ENCODE results near the gene PLXND1.

Gene PLXND1

DNA sequence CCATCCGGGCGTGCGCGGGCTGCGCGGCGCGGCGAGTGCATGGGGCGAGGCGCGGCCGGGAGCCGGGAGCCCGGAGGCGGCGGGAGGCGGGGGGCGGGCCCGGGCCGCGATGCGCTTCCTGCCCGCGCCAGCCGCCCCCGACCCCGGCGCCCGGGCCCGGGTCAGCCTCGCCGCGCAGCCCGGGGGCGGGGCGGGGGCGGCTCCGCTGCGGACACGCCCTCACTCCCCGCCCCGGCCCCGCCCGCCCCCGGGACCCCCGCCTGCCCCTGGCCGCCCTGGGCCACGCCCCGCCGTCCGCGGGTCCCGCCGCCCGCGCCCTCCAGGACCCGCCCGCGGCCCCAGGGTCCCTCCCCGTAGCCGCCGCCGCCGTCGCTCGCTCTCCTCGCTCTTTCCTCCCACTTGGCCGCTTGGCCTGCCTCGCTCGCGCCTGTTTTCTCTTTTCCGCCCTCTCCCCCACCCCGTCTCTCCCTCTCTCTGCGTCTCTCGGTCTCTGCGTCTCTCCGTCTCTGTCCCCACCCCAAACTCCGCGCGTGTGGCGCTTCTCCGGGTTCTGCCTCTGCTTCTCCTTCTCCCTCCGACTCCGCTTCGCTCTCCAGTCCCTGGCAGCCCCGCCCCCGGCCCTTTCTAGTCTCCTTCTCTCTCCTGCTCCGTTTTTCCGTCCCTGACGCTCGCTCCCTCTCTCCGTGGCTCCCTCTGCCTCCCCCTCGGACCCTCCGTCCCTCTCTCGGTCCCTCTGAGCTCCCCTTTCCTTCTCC lies at the start of gene PLXND1:
PLXND1 (minus strand) TSS at position 41 of the 755 bp plus-strand sequence; CDS start at position 4, 37 bp downstream.
- peak; percentile 75 for DNase-seq (ENCODE audit: low read depth)
- H3K4me3 ChIP-seq (ENCODE audit: low read depth, low read length) = peak within 1 kb of the TSS; percentile 65
- TF ChIP-seq, protein P1, sequence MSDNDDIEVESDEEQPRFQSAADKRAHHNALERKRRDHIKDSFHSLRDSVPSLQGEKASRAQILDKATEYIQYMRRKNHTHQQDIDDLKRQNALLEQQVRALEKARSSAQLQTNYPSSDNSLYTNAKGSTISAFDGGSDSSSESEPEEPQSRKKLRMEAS (IDR thresholded peaks at IDR 0.05; ENCODE audit: low read depth, low read length) = no peak
- TF ChIP-seq CTCF (IDR thresholded peaks at IDR 0.05; ENCODE audit: low read depth, low read length) (no peak), MYC (IDR thresholded peaks at IDR 0.05; ENCODE audit: low read depth, low read length) (no peak; the same call in 1 of the 2 replicates), POLR2A (IDR thresholded peaks at IDR 0.05; ENCODE audit: extremely low read depth, insufficient read length) (no peak)

DNA sequence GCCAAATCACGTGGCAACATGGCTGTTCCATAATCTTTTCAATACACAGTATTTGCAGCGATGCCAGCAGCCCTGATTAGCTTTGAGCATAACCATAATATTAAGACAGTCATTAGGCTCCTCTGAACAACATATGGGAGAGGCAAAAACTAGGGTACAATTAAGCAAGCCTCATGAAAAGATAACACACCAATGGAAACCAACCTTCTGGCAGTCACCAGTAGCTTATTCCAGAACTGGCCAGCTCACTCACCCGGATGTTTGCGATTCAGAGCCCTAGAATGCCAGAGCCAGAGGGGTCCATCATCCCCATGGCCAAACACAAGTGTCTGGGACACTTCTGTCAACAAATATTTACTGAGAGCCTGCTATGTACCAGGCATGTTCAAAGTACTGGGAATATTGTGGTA lies 48.8 kb upstream of the PLXND1 start:
- TF ChIP-seq MYC (IDR thresholded peaks at IDR 0.05; ENCODE audit: low read depth, low read length) (no peak), POLR2A (IDR thresholded peaks at IDR 0.05; ENCODE audit: extremely low read depth, insufficient read length) (no peak), CTCF (IDR thresholded peaks at IDR 0.05; ENCODE audit: low read depth, low read length) (no peak)
- TF ChIP-seq, protein P1 (IDR thresholded peaks at IDR 0.05; ENCODE audit: low read depth, low read length) = no peak
- H3K4me3 ChIP-seq (ENCODE audit: low read depth, low read length) = no peak overlapping the region
- no peak for DNase-seq (ENCODE audit: low read depth)

DNA sequence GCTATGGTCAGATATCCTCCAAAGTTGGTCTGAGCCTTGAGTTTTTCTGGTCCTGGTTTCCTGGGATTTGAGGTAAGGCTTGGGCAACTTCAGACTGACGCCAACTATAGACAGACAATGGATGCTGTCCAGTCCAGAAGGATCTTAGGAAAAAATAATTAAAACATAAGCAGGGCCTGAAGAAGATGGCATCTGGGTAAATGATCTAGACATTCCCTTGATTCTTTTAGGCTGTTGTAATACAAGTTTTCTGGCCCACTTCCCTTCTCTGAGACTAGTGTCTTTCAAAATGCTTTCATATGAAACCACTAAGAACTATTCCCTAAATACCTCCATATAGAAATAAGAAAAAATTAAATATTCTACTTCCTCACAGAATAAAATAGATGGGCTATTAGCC lies 47.7 kb upstream of the PLXND1 start:
- TF ChIP-seq, protein P1 (IDR thresholded peaks at IDR 0.05; ENCODE audit: low read depth, low read length) = no peak
- TF ChIP-seq POLR2A (IDR thresholded peaks at IDR 0.05; ENCODE audit: extremely low read depth, insufficient read length) (no peak), CTCF (IDR thresholded peaks at IDR 0.05; ENCODE audit: low read depth, low read length) (no peak)
- H3K4me3 ChIP-seq (ENCODE audit: low read depth, low read length) = no peak overlapping the region

DNA sequence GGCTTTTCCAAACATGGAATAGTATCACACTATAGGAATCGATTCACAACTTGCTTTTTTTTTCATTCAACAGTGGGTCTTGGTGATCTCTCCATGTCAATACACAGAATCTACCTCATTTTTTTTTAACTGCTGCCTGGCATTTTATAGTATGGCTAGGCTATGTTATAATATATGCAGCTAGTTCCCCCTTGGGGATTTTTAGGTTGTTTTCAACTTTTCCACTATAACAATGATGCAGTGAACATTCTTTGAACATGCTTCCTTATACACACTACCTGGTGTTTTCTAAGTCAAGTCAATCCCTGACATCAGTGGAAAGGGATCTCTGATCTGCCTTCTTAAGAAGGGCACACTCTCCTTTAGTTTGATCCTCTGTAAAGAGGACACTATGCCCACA lies 46.5 kb upstream of the PLXND1 start:
- H3K4me3 ChIP-seq (ENCODE audit: low read depth, low read length) = no peak overlapping the region
- TF ChIP-seq CTCF (IDR thresholded peaks at IDR 0.05; ENCODE audit: low read depth, low read length) (no peak), POLR2A (IDR thresholded peaks at IDR 0.05; ENCODE audit: extremely low read depth, insufficient read length) (no peak), MYC (IDR thresholded peaks at IDR 0.05; ENCODE audit: low read depth, low read length) (no peak)
- TF ChIP-seq, protein P1 (IDR thresholded peaks at IDR 0.05; ENCODE audit: low read depth, low read length) = no peak
- no peak for DNase-seq (ENCODE audit: low read depth)

More for the DNA sequence above, 47.7 kb upstream of the PLXND1 start:
- no peak for DNase-seq (ENCODE audit: low read depth)

- TF ChIP-seq, protein P1 (IDR thresholded peaks at IDR 0.05; ENCODE audit: low read depth, low read length) = no peak
- TF ChIP-seq CTCF (IDR thresholded peaks at IDR 0.05; ENCODE audit: low read depth, low read length) = no peak
- TF ChIP-seq POLR2A (IDR thresholded peaks at IDR 0.05; ENCODE audit: extremely low read depth, insufficient read length) = no peak
- TF ChIP-seq MYC (IDR thresholded peaks at IDR 0.05; ENCODE audit: low read depth, low read length) = no peak
- H3K4me3 ChIP-seq (ENCODE audit: low read depth, low read length) = no peak overlapping the region
- DNase-seq (ENCODE audit: low read depth) = no peak
These were observed 45.1 kb upstream of the PLXND1 start for GRCh38 chr3:129651435-129652202.

All from NB4 (cell line).